SK-N-SH (cell line): ENCODE measurements around the gene TSPAN4.

Experiments
- CHD2 ChIP-seq: fragments of 150-350 bp; IDR thresholded peaks from 2 replicates; pipeline ENCODE4 v1.6.1; 2018; ENCODE audit warnings: low read length; ENCODE audit not compliant: partially characterized antibody
- NFIC ChIP-seq: IDR thresholded peaks from 2 replicates; pipeline ENCODE4 v1.4.0; 2012; ENCODE audit warnings: borderline replicate concordance
- POLR2AphosphoS5 ChIP-seq: IDR thresholded peaks from 2 replicates; pipeline ENCODE4 v1.6.1; 2012; ENCODE audit warnings: low read depth, low read length
- SMC3 ChIP-seq: IDR thresholded peaks from 2 replicates; pipeline ENCODE4 v1.6.1; 2012; ENCODE audit warnings: low read depth, low read length, improper control_type of control experiment
- TAF1 ChIP-seq: IDR thresholded peaks from 2 replicates; pipeline ENCODE4 v1.6.1; 2012; ENCODE audit warnings: low read depth, mild to moderate bottlenecking, low read length, moderate library complexity, borderline replicate concordance
- YY1 ChIP-seq: IDR thresholded peaks from 2 replicates; pipeline ENCODE4 v1.4.0; 2012; ENCODE audit warnings: low read depth, mild to moderate bottlenecking
- TF ChIP-seq, protein P1 (sequence below): fragments of 200-600 bp; sonication (generic); IDR thresholded peaks from 2 replicates; pipeline ENCODE4 v1.6.1; 2017; ENCODE audit warnings: antibody characterized with exemption, mild to moderate bottlenecking, moderate library complexity

DNA sequence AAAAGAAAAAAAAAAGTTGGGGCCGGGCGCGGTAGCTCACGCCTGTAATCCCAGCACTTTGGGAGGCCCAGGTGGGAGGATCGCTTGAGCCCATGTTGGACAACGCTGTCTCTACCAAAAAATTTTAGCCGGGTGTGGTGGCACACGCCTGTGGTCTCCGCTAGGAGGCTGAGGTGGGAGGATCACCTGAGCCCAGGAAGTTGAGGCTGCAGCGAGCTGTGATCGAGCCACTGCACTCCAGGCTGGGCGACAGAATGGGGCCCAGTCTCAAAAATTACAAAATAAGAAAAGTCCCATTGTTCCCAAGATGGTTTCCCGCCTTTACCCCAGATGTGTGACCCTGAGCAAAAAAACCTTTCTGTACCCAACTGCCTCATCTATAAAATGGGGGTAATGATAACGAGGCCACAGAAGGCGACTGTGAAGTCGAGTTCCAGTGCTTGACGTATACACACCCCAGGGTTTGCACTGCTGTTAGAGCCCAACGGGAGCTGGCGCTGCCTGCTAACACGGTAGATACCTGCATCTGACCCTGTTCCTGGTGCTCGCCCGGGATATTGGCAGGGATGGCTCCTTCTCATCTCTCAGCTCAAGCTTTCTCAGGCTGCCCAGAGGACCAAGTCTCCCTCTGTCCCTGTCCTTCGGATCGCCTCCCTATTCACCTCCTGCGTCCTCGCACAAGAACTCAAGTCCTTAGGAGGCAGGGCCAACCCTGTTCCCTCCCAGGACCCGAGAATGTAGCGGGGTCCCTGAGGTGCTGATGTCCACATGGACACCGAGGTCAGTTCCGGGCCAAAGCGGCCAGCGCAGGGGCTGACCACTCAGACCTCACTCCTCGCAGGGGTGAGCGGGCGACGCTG lies 34.0 kb upstream of the TSPAN4 start:
- no peak for TF ChIP-seq POLR2AphosphoS5
- TF ChIP-seq, protein P1, sequence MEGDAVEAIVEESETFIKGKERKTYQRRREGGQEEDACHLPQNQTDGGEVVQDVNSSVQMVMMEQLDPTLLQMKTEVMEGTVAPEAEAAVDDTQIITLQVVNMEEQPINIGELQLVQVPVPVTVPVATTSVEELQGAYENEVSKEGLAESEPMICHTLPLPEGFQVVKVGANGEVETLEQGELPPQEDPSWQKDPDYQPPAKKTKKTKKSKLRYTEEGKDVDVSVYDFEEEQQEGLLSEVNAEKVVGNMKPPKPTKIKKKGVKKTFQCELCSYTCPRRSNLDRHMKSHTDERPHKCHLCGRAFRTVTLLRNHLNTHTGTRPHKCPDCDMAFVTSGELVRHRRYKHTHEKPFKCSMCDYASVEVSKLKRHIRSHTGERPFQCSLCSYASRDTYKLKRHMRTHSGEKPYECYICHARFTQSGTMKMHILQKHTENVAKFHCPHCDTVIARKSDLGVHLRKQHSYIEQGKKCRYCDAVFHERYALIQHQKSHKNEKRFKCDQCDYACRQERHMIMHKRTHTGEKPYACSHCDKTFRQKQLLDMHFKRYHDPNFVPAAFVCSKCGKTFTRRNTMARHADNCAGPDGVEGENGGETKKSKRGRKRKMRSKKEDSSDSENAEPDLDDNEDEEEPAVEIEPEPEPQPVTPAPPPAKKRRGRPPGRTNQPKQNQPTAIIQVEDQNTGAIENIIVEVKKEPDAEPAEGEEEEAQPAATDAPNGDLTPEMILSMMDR = no peak
- no peak for TF ChIP-seq NFIC
- no peak for TF ChIP-seq SMC3
- no peak for TF ChIP-seq TAF1
- TF ChIP-seq CHD2 = no peak
- no peak; the same call in 1 of the 2 replicates for TF ChIP-seq YY1
